NB4 (cell line): ENCODE measurements around the gene WBP1.
A peak's percentile ranks its signal among the peaks of the same experiment; 100 is the strongest.

Source experiments
- MAX ChIP-seq: IDR thresholded peaks from 2 replicates; pipeline ENCODE4 v1.6.1; 2011; ENCODE audit warnings: low read depth, low read length
- MYC ChIP-seq: IDR thresholded peaks from 2 replicates; pipeline ENCODE4 v1.6.1; 2011; ENCODE audit warnings: low read depth, low read length
- POLR2A ChIP-seq: IDR thresholded peaks from 2 replicates; pipeline ENCODE4 v1.6.1; 2011; ENCODE audit warnings: mild to moderate bottlenecking; ENCODE audit not compliant: insufficient read length; ENCODE audit errors: extremely low read depth
- TF ChIP-seq, protein P1 (sequence below): IDR thresholded peaks from one replicate; pipeline ENCODE4 v1.5.1; 2012; ENCODE audit warnings: low read depth, low read length

DNA sequence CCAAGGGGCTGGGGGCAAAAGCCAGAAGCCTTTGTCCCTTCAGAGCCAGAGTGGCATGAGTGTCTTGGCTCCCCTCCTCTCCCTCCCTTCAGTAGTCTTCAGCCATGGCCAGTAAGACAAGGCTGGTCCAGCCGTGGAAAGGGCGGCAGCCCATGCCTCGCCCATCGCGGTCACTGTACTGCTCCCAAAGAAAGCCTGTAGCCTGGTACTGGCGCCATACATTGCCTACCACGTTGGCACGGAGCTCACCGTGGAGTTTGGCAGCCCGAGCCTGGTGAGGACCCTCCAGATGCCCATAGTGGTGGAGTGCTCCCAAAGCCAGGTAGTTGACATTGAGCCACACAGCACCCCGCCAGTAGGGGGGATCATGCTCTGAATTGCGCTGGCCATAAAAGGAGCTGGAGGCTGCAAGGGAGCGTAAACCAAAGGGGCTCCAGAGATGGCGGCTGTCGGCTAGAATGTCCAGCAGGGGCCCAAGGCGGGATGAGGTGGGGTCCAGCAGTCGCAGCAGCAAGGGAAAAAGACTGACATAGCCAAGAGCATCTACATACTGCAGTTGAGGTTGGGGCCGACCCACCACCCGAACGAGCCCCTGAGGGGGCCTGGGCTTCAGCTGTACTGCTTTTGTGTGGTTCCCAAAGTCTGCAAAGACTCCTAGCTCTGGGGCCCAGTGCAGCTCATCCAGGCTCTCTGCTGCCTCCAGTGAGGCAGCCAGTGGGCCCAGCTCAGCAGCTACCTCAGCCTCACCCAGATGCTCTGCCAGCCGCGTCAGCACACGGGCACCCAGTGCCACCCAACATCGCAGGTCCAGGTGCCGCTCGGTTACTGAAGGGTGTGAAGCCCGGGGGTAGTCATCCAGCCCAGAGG lies 3.2 kb downstream of the WBP1 start:
- TF ChIP-seq POLR2A (no peak), MAX (no peak), MYC (no peak)
- TF ChIP-seq, protein P1, sequence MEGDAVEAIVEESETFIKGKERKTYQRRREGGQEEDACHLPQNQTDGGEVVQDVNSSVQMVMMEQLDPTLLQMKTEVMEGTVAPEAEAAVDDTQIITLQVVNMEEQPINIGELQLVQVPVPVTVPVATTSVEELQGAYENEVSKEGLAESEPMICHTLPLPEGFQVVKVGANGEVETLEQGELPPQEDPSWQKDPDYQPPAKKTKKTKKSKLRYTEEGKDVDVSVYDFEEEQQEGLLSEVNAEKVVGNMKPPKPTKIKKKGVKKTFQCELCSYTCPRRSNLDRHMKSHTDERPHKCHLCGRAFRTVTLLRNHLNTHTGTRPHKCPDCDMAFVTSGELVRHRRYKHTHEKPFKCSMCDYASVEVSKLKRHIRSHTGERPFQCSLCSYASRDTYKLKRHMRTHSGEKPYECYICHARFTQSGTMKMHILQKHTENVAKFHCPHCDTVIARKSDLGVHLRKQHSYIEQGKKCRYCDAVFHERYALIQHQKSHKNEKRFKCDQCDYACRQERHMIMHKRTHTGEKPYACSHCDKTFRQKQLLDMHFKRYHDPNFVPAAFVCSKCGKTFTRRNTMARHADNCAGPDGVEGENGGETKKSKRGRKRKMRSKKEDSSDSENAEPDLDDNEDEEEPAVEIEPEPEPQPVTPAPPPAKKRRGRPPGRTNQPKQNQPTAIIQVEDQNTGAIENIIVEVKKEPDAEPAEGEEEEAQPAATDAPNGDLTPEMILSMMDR: peak; percentile 49
